ENCODE measurements around the gene ATXN2.

Gene ATXN2

DNA sequence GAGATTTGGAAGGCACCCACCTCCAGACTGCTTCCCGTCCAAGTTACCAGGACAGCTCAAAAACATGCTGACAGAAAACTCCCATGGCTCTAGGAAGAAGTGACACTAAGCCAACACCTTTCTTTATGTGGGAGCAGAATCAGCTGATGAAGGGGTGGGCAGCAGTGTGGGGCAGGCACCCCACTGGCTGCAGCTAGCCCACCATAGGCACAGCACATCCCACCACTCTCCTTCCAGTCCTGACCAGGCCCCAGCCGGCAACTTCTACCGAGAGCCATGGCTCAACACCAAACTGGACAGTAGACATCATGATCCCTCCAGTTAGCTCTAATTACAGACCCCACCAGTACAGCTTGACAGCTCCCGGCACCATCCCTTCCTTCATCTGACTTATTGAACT is 148.4 kb downstream of the ATXN2 start:
- DNase-seq (ENCODE audit: low read depth): no peak

DNA sequence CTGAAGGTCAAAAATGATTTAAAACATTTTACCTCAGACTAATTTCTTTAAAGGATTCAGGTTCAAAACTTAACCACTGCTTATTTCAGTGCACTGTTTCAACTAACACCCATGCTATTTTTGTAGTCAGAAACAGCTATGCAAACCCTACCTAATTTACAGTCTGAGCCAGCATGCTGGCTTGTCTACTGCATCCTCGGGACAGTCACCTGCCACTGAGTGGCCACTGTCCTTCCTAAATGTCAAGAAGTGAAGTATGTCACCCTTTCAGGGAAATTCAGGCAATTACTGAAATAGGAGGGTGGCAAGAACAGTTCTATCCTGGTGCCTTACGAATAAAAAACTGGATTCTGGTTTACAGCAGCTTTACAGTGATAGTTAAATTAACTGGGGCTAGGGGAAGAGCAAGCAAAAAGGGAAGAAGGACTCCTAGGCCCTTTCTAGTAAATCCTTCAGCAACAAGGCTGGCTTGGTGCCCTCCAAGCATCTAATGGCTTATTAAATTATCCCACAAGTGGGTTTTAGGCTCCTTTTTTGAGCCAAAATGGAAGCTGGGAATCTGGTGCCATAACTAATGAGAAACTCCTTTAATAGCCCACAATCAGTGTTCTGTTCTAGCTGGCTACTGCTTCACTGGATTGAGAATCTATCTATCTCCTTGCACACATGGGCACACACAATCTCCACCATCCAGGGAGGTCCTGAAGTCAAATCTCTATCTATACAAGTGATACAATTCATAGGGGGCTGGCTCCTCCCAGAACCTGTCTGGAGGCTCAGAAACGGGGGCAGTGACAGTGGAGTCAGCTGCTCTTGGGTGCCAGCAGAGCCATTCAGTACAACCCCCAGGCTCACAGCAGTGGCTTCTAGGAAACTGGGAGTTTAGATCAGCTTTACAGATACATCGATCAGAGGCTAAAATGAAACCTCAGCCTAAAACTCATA is 150.0 kb downstream of the ATXN2 start:
- DNase-seq (ENCODE audit: low read depth): no peak

DNA sequence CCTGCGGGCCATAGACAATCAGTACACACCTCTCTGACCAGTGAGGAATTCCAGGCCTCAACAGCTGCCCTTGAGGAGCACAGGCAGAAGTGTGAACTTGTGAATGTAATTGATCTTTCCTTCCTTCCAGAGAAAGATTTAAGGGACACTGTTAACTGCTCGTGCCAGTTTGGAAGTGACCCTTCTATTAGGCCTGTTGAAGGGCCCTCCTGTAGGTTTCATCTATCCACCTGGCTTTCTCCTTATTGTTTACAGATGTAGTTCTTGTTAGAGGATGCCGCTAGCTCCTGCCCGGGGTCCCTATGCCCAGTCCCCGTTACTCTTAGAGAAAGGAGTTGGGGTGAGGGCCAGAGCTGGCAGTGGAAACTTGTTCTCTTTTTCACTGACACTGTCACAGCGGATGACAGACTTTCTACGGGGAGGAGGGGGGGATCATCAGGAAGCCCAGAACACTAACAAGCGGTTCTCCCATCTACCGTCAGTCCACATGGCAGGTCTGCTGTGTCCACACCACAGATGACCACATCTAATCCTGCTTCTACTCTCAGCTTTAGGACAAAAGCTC is 150.8 kb downstream of the ATXN2 start:
- no peak for DNase-seq (ENCODE audit: low read depth)

DNA sequence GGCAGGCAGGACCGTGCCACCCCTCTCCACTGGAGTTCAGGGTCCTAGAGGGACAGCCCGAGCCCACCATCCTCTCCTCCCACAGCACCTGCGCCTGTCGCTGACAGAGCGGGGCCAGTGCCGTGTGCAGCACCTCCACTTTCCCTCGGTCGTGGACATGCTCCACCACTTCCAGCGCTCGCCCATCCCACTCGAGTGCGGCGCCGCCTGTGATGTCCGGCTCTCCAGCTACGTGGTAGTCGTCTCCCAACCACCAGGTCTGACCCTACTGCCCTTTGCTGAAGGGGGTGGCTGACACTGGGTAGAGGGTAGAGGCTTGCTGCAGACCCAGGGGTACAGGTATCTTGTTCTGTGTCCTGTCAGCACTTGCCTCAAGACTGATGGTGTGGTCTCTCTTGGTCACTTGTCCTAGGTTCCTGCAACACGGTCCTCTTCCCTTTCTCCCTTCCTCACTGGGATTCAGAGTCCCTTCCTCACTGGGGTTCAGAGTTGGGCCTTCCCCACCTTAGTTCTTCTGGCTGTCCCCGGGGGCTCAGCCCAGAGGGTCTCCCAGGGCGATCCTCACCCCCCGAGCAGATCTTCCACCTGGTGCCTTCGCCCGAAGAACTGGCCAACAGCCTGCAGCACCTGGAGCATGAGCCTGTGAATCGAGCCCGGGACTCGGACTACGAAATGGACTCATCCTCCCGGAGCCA is 151.4 kb downstream of the ATXN2 start:
- no peak for DNase-seq (ENCODE audit: low read depth)

DNA sequence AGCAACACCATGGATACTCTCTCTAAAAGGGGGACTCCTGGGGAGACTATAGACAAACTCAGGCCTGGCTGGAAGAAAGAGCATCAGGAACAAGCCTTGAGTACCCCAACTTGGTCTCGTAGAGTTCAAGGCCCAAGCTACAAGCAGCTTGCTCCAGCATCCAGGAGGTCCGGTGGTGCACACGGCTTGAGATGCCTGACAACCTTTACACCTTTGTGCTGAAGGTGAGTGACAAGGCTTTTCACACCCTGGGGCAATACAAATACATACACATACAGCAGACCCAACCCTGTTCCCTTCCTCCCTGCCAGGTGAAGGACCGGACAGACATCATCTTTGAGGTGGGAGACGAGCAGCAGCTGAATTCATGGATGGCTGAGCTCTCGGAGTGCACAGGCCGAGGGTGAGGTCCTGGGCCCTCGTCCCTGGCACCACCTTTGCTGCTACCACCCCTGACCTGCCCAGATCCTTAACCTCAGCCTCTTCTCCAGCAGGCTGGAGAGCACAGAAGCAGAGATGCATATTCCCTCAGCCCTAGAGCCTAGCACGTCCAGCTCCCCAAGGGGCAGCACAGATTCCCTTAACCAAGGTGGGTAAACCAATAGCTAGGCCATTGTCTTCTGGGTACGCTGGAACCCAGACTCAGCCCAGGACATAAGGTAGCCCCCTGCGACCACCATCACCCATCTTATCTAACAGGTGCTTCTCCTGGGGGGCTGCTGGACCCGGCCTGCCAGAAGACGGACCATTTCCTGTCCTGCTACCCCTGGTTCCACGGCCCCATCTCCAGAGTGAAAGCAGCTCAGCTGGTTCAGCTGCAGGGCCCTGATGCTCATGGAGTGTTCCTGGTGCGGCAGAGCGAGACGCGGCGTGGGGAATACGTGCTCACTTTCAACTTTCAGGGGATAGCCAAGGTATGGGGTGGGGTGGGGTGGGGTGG is 152.2 kb downstream of the ATXN2 start:
- no peak for DNase-seq (ENCODE audit: low read depth)

DNA sequence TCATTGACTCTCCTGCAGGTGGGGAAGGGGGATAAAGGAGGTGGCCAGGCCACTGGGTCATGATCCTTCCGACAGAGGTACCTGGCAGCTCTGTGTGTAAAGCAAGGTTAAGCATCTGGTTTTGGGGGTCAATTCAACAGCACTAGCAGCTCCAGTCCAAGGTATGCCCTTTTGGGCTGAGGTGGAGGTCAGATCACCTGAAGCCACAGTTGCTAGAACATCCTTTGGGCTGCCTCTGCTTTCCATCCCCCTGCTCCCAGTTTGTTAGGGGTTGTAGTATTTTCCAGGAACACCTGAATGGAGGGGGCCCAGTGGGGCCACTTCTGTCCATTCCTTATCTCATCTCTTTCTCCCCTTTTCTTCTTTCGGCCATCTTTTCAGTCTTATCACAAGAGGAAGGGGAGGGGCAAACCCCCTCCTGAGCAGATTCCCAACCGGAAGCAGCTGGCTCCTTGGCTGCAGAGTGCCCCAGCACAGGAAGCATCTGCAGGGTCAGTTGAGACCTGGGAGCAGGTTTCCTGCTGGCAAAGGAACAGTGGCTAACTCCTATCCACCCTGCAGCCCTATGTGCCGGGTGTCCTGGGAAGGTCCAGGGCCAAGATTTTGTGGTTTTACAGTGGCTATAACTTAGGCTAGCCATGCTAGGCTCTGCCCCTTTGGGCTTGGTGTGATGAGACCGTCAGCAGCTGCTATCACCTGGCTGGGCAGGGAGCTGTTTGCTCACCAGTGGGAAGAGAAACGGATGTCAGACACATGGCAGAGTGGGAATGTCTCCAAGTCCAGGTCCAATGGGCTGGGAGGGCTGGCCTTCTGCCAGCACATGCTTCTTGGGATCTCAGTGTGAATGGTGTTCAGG is 153.2 kb downstream of the ATXN2 start:
- no peak for DNase-seq (ENCODE audit: low read depth)

DNA sequence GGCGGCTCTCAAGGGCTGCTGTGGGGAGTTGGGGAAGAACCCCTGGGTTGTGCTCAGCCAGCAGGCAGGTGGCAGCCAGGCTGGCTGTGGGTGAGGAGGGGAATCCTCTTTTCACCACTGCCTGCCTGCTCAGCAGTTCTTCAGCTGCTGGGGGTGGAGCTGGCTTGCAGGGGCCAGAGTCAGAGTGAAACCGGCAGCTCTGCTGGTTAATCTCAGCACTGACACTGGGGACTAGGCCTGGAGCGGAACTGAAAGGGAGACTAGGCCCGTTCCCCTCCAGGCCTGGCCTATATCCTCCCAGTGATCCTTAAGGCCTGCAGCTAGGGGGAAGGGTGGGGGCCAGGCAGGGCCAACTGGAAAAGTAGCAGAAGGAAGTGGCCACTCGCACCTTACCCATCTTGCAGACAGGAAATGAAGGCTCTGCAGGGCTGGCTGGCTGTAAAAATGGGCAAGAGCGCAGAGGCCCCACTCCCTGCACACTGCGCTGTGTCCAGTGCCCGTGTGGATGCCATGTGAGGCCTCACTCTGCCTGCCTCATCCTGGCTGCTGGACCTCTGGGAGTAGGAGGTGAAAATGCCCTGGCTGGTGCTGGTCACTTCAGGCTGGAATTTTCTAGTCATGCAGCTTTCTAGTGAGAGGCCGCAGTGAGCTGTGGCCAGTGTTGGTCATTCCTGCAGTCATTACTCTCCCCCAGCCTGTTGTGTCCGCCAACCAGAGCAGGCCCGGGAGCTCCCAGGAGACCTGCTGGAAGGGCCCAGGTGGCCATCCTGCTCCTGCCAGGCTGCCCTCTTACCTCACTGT is 154.0 kb downstream of the ATXN2 start:
- no peak for DNase-seq (ENCODE audit: low read depth)

DNA sequence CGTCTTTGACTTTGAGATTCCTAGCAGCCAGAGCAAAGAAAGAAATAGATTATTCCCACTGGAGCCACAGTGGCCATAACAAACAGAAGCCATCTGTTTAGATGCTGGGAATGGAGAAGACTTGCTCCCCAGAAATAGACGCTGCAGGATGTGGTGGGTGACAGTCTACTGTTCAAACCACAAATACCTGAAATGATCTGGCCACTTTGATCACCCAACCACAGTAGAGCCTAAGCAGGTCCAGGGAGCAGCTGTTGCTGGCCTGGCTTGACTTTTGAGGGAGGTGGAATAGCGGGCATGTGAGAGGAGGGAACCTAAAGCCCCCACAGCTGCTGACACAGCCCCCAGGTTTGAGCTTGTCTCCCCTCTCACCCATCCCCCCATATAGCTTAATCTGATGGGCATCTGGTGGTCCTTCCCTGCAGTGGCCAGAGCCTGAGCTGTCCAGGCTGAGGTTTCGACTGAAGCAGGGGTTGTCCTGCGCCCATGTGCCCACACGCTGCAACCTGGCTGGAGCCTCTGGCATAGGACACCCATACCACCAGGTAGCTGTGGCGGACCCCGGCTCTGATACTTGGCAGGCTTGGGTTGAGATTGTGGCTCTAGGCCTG is 154.7 kb downstream of the ATXN2 start:
- DNase-seq (ENCODE audit: low read depth): no peak

DNA sequence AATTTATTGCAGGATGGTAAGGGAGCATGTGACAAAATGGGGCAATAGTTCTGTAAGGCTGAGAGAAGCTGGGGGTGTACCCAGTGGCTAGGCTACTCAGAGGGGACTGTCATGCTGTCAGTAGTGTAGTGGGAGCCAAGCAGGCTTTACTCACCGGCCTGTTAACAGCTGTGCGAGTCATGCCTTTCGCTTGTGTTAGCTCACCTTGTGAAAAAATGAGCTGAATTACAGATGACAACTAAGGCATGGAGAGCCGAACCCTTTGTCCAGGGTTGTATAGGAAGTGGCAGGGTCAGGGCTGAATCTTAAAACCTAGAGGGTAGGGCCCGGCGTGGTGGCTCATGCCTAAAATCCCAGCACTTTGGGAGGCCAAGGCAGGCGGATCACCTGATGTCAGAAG is 155.5 kb downstream of the ATXN2 start:
- no peak for DNase-seq (ENCODE audit: low read depth)

DNA sequence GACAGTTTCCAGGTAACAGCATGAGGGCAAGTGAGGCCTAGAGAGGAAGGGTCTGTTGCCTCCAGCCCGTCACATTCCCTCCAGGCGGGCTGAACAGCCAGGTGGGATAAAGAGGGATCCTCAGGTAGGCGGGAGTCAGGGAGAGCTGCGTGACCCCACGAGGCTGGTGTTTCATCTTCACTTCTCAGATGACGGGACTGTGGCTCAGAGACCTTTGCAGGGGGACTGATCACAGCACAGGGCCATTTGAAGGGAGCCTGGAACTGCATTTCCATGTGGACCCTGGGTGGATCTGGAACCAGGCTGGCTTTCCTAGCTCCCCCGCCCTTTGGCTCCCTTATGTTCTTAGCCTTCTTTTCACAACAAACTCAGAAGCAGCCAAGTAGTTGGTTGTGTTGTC is 156.0 kb downstream of the ATXN2 start:
- DNase-seq (ENCODE audit: low read depth): no peak

DNA sequence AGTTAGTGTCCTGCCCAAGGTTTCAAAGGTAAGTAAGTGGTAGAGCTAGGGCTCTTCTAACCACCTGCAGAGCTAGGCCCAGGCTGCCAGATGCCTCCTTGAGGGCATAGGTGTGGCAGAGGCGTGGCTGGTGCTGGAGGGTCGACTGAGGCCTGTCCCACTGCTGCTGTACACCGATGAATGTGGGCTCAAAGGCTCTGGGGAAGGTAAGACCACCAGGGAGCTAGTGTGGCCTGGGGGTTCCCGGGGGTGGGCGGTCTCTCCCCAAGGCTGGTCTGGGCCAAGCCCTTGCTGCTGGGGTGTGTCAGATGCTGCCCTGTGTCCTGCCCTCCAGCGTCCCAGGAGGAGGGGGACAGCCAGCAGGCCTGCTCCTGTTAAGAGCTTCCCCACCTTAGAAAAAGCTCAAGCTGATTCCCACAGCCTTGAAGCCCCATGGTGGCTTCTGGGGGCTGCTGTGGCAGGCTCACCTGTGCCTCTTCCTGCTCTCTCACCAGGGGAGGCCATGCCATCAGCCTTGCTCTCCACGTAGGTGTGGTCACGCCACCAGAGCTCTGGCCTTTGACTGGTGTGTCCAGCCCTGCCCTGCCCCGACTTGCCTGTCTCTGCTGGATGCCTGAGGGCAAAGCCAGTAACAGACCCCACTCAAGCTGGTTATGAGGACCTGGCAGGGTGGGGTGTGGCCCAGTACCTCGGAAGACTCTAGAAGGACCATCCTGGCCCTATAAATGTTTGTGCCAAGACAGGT is 156.6 kb downstream of the ATXN2 start:
- DNase-seq (ENCODE audit: low read depth): no peak

DNA sequence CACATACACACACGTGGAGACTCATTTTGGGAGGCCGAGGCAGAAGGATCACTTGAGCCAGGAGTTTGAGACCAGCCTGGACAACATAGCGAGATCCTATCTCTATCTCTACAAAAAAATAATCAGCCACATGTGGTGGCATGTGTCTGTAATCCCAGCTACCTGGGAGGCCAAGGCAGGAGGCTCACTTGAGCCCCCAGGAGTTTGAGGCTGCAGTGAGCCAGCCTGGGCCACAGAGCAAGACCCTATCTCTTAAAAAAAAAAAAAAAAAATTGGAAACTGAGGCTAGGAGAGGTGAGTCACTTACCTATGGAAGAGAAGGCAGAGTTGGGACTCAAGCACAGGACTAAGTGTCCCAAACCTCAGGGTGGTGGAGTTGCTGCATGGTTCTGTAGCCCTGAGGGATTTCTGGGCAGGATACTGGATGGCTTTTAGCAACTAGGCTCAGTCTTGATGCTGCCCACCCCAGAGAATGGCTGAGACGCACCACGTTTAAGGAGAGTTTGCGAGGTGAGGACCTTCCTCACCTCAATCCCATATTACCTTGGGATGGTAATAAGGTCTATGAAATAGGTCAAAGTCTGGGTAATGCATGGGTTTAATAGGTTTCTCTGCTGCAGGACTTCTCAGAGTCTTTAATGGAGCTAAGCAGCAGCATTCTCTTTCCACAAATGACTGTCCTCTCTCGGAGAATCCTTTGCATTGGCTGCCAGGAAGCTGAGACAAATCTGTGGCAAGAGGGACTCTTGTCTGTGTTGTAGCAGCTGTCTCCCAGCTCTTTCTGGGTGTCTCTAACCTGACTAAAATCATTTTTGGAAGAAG is 157.8 kb downstream of the ATXN2 start:
- DNase-seq (ENCODE audit: low read depth): no peak

DNA sequence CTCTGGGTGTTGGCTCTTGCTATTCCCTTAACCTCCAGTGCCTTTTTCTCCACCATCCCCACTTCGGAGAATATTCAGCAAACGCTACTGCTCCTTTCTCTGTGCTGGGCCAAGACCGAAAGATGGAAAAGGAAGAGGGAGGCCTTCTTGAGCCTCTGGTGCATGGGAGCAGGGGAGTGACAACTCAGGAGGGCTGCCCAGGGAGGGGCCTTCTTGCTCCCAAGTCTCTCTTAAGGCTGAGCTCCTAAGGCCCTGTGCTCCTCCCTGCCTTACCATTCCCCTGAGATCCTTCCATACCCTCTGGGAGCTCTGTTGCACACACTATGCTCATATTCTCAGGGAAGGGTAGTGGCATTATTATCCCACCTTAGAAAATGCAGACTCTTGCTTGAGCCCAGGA is 158.5 kb downstream of the ATXN2 start:
- DNase-seq (ENCODE audit: low read depth): no peak

DNA sequence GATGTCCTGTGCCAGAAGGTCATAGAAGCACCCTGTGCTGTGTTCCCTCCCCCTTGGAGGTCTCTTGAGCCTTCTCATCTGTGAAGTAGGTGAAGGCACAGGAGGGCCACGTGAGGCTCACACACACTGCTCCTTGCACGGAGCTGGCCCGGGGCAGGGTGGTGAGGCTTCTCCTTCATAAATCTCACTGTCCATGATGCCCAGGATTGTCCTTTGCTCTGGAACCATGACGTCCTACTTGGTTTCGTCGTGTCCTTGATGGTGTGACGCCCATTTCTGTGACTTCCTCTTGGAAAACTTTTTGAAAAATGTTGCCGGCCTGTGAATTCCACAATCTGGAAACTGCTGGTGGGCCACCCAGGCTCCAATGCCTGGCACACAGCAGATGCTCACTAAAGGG is 159.0 kb downstream of the ATXN2 start:
- no peak for DNase-seq (ENCODE audit: low read depth)

DNA sequence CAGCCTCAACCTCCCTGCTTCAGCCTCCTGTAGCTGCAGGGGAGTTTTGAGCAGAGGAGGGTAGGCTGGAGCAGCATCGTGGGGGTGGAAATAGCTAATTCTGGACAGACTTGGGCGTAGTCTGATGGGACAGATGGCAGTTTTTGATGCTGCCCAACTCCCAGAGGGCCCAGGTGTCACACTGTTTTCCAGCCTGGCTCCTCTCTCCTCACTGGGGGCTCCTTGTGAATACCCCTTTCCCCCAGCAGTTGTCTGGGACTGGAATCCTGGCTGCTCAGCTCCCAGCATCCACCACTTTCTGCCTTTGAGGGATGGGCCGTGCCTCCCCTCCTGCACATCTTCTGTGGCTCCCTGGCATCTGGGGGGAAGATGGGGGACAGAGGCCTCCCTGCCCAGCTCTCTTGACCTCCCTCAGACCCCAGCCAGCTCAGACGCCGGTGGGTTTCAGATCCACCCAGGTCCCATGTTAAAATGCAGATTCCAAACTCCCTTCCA is 159.4 kb downstream of the ATXN2 start:
- no peak for DNase-seq (ENCODE audit: low read depth)

DNA sequence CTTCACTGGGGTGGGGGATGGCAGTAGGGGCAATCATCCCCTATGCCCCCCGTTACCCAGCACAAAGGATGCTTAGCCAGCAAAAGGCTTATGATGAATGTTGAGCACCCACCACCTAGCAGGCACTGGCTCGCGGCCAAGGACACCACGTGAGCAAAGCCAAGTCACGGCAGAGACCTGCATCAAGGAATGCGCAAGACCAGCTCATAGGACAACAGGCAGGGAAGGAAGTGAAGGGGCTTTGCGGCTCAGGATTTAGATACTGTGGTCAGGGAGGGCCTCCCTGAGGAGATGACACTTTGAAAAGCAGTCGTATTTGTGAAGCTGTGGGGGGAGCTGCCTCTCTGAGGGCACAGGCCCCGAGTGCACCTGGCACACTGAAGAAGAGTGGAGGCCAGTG is 160.6 kb downstream of the ATXN2 start:
- no peak for DNase-seq (ENCODE audit: low read depth)

DNA sequence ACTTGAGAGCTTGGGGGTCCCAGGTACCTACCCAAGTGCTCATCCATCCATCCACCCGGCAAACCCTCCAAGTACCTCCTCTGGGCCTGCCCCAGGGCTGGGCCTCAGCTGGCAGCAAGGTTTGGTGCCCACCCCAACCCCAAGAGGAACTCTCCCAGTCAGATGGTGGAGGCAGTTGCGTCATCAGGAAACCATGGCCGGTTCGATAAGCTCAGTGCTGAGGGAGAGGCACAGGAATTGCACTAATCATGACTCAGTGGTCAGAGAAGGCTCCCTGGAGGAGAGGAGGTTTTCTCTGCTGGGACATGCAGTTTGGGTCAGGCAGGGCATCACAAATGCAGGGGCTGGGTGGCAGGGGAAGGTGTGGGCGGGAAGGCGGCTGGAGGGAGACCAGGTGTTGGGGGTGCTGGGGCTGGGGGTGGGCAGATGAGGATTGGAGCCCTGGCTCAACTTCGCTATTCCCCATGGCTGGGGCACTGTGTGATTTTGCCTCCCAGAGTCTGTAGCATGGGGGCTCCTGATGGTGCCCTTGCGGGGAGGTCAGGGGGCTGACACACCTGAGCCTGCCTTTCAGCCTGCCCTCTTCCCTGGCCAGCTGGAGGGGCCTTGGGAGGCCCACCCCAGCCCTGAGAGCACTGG is 161.2 kb downstream of the ATXN2 start:
- peak; percentile 55 for DNase-seq (ENCODE audit: low read depth)

All from HS-27A (cell line).